Activated CD4-positive, alpha-beta memory T cell treated with anti-CD3 and anti-CD28 coated beads for 36 hours (primary cell): ENCODE results near the gene RIT2. TPM values are rescaled to one million over a fixed set of nuclear protein-coding genes. Genes with fewer than 3 reads are reported as not detected.

Experiments
- CTCF ChIA-PET: fragments of 350-600 bp; sonication (Branson Sonifier 250); formaldehyde crosslinking; loops from one replicate; lab custom pipeline; 2021; ENCODE audit warnings: antibody characterized with exemption, inconsistent platforms; lab: Charles Lee
- POLR2A ChIA-PET: fragments of 350-600 bp; sonication (Branson Sonifier 250); formaldehyde crosslinking; loops from one replicate; lab custom pipeline; 2021; ENCODE audit warnings: antibody characterized with exemption; lab: Charles Lee
- DNase-seq: peaks from one replicate; pipeline ENCODE4 v3.0.0-alpha.2; 2020
- H3K27ac Mint-ChIP-seq: one replicate; pipeline ENCODE4 v1.8.0; 2021; ENCODE audit warnings: mixed read lengths
- H3K27me3 Mint-ChIP-seq: one replicate; pipeline ENCODE4 v1.8.0; 2021; ENCODE audit warnings: mixed read lengths
- H3K36me3 Mint-ChIP-seq: one replicate; pipeline ENCODE4 v1.8.0; 2021; ENCODE audit warnings: mixed read lengths
- H3K4me1 Mint-ChIP-seq: one replicate; pipeline ENCODE4 v1.8.0; 2021; ENCODE audit warnings: low read depth, mixed read lengths
- H3K4me3 Mint-ChIP-seq: one replicate; pipeline ENCODE4 v1.8.0; 2021; ENCODE audit warnings: mild to moderate bottlenecking, mixed read lengths
- H3K9me3 Mint-ChIP-seq: one replicate; pipeline ENCODE4 v1.8.0; 2021; ENCODE audit warnings: mixed read lengths
- intact Hi-C: fragments of 100-400 bp; cut with micrococcal nuclease; formaldehyde crosslinking; loops from one replicate; pipeline ENCODE4 v1.15.1; 2023
- total RNA-seq, 2 experiments: library from RNA; stranded (reverse); gene quantifications; one replicate each; pipeline ENCODE4 v1.2.3, GENCODE V29; 2021

RIT2 gene
- total RNA-seq = not detected

DNA sequence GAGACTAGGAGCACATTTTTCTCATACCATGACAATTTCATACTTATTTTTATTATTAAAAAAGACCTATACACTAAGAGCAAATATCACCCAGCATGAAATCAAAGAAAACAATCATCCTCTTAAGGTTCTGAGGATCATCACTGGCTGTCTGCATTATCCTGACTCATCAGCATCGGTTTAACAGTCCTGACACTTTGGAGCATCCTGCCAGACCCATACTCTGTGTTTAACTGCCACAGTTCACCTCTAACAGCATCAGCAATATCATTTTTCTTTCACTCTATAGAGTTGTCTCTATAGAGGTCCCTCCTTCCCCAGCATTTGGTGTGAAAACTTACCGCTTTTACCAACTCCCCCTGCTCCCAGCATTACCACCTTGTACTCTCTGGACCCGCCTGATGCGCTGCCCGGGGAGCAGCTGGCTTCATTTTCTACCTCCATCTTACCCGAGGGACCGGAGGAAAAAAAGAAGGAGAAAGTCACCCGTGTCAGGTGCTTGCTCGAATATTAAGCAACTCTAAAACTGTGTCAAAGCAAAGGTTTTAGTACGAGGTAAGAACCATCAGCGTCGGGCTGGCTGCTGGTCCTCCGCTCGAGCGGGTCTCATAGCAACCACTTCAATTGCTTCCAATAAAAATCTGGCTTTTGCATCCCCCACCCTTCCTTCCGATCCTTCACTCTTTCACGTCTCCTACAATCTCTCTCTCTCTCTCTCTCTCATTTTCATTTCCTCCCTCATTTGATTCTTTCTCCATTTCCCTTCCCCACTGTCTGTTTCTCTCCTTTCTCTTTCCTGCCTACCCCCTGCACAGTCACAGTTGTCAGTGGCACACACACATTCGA, at the start of gene RIT2:
Gene RIT2 (minus strand): TSS at position 610 of the 846 bp plus-strand sequence.
- no peaks in the 10 kb centered on the region for H3K36me3 Mint-ChIP-seq
- no peaks in the 10 kb centered on the region for H3K27me3 Mint-ChIP-seq
- CTCF ChIA-PET = no interaction called here
- H3K4me1 Mint-ChIP-seq = no peaks in the 10 kb centered on the region
- H3K9me3 Mint-ChIP-seq = peaks cover 3% of the 10 kb centered on the region
- POLR2A ChIA-PET = no interaction called here
- intact Hi-C loops = no loop called here
- no peak within 1 kb of the TSS for H3K27ac Mint-ChIP-seq
- DNase-seq = no peak
- no peak within 1 kb of the TSS for H3K4me3 Mint-ChIP-seq

- Mint-ChIP-seq H3K9me3 (peaks cover 19% of the 10 kb centered on the region), H3K36me3 (no peaks in the 10 kb centered on the region), H3K27ac (no peak overlapping the region), H3K4me1 (no peaks in the 10 kb centered on the region), H3K4me3 (no peak overlapping the region), H3K27me3 (no peaks in the 10 kb centered on the region)
- ChIA-PET POLR2A (no interaction called here), CTCF (interaction anchor here (0.7 kb wide), 1 partner anchor 49 kb away, joined by 3 read pairs; no protein-coding TSS in a partner anchor)
- intact Hi-C loops = no loop called here
- no peak for DNase-seq
Measured at GRCh38 chr18:43161528-43161927, 46.0 kb upstream of the RIT2 start.

DNA sequence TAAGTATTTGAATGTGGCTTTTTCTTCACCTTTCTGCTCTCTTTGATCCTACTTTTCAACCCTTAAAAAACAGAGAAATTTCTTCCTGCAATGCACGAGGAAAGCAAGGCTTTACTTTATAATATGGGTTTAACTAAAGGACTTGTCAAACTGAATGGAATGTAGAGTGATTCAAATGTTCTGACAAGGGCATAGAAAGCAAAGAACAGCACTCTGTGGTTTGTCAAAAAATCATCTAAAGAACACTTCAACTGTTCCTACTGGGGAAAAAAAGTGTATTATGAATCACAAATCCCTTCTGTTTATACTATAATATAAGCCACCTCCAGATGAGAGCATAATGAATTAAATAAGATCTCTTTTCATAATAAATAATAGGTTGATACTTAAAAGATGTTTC, 45.0 kb upstream of the RIT2 start:
- Mint-ChIP-seq H3K36me3 (no peaks in the 10 kb centered on the region), H3K4me3 (no peak overlapping the region), H3K9me3 (peaks cover 13% of the 10 kb centered on the region), H3K27me3 (no peaks in the 10 kb centered on the region), H3K27ac (no peak overlapping the region), H3K4me1 (no peaks in the 10 kb centered on the region)
- CTCF ChIA-PET = no interaction called here
- POLR2A ChIA-PET = no interaction called here
- intact Hi-C loops = no loop called here
- DNase-seq = no peak

DNA sequence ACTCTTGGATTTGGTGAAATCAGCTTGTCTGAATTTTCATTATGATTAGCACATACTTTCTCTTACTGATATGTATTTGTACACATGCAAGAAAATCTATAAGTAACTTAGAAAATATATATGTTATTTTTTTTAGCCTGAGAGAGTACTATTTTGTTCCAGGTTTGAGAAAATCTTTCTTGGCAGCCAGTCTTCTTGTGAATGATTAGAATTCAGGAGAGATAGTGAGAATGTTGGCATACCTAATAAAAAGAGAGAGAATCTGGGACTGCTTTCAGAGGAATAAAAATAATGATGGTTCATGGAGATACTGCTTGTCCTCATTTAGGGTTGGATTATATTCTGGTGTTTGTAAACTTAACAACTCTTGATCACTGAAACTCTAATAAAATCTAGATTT, 44.4 kb upstream of the RIT2 start:
- intact Hi-C loops = no loop called here
- Mint-ChIP-seq H3K9me3 (peaks cover 12% of the 10 kb centered on the region), H3K27ac (no peak overlapping the region), H3K4me1 (no peaks in the 10 kb centered on the region), H3K4me3 (no peak overlapping the region), H3K36me3 (no peaks in the 10 kb centered on the region), H3K27me3 (no peaks in the 10 kb centered on the region)
- ChIA-PET CTCF (no interaction called here), POLR2A (no interaction called here)
- no peak for DNase-seq

DNA sequence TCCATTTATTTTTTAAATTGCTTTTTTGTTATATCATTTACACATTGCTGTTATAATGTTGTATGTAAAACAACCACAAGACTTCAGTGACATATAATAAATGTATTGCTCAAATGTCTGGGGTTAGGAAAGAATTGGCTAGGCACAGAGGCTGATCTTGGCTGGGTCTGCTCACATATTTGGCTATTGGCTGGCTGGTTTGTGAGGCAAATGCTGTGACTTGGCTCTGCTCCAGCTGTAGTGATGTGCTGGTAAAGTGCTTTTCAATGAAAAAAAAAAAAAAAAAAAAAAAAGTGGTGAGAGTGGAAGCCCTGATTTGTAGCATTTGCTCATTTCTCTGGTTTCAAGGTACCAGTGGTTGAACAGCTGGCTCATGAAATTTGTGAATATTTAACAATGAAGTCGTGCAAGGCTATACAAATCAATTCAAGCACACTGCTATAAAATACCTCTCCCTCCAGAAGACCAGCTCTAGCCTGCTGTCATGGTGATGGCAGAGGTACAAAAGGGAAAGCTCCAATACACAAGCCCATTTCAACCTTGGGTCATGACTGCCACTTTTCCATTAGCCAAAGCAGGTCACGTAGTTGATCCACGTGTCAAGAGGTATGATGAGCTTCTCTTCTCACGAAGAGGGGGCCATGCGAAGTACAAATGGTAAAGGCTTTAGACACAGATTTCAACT, 43.7 kb upstream of the RIT2 start:
- H3K4me1 Mint-ChIP-seq = no peaks in the 10 kb centered on the region
- intact Hi-C loops = no loop called here
- no peaks in the 10 kb centered on the region for H3K27me3 Mint-ChIP-seq
- H3K36me3 Mint-ChIP-seq = no peaks in the 10 kb centered on the region
- ChIA-PET POLR2A (no interaction called here), CTCF (no interaction called here)
- H3K27ac Mint-ChIP-seq = no peak overlapping the region
- no peak for DNase-seq
- no peak overlapping the region for H3K4me3 Mint-ChIP-seq
- peaks cover 11% of the 10 kb centered on the region for H3K9me3 Mint-ChIP-seq

DNA sequence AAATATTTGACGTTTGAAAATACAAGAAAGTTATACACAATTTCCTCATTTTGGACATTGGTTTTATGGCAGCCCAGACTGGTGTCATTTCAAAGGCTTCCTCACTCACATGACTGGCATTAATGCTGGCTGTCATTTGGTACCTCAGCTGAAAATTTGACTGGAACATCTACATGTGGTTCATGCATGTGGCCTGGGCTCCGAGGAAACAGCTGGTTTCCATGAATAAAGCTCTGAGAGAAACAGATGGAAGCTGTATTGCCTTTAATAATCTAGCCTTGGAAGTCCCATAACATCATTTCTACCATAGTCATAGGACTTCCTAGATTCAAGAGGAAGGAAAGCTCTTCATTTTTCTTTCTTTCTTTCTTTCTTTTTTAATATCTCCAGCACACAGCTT, 42.9 kb upstream of the RIT2 start:
- POLR2A ChIA-PET = no interaction called here
- H3K4me3 Mint-ChIP-seq = no peak overlapping the region
- no peaks in the 10 kb centered on the region for H3K36me3 Mint-ChIP-seq
- no peak for DNase-seq
- no peak overlapping the region for H3K27ac Mint-ChIP-seq
- peaks cover 7% of the 10 kb centered on the region for H3K9me3 Mint-ChIP-seq
- intact Hi-C loops = no loop called here
- no peaks in the 10 kb centered on the region for H3K27me3 Mint-ChIP-seq
- CTCF ChIA-PET = no interaction called here
- no peaks in the 10 kb centered on the region for H3K4me1 Mint-ChIP-seq

DNA sequence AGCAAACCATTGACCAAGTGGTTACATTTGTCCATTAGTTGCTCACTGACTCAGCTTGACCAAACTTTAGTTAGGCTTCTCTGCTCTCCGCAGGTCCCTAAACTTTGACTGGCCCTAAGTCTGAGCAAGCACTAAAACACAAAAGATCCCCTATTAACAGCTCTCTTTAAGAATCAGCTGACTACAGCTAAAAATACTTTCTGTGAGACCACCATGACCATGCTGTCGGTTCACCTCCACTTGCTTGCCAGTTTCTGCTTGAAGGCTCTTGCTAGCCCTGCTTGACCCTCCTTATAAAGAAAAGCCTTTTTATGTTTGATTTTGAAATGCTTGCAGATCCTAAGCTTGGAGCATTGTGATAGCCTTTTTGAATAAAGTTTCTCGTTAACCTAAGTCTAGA, 40.4 kb upstream of the RIT2 start:
- no peaks in the 10 kb centered on the region for H3K4me1 Mint-ChIP-seq
- DNase-seq = no peak
- ChIA-PET POLR2A (no interaction called here), CTCF (no interaction called here)
- no peak overlapping the region for H3K4me3 Mint-ChIP-seq
- intact Hi-C loops = no loop called here
- H3K9me3 Mint-ChIP-seq = peaks cover 7% of the 10 kb centered on the region
- no peaks in the 10 kb centered on the region for H3K27me3 Mint-ChIP-seq
- no peak overlapping the region for H3K27ac Mint-ChIP-seq
- H3K36me3 Mint-ChIP-seq = no peaks in the 10 kb centered on the region

- POLR2A ChIA-PET = no interaction called here
Measured at GRCh38 chr18:43148231-43148630, 32.7 kb upstream of the RIT2 start.

DNA sequence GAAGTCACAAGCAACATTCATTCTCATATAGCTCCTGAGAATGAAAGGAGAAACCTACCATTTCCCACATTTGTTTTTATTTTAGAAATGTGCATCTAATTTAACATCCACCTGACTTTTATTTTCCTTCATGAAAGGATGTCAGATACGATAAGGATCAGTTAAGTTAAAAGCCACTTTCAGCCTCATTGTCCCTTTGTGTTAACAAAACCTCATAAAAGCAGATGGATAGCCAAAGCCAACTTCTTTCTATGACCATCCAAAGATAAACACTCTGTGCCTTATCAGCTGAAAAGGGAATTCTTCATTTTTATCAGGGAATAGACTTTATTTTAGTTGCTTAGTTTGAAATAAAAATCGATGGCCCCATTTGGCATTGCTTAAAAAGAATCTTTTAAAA, 25.7 kb upstream of the RIT2 start:
- DNase-seq = no peak
- H3K36me3 Mint-ChIP-seq = no peaks in the 10 kb centered on the region
- H3K9me3 Mint-ChIP-seq = peaks cover 15% of the 10 kb centered on the region
- no peak overlapping the region for H3K4me3 Mint-ChIP-seq
- no peaks in the 10 kb centered on the region for H3K27me3 Mint-ChIP-seq
- CTCF ChIA-PET = no interaction called here
- H3K4me1 Mint-ChIP-seq = no peaks in the 10 kb centered on the region
- POLR2A ChIA-PET = no interaction called here
- no peak overlapping the region for H3K27ac Mint-ChIP-seq
- intact Hi-C loops = no loop called here

More at GRCh38 chr18:43148231-43148630, 32.7 kb upstream of the RIT2 start:
- Mint-ChIP-seq H3K4me3 (no peak overlapping the region), H3K4me1 (no peaks in the 10 kb centered on the region), H3K36me3 (no peaks in the 10 kb centered on the region), H3K9me3 (peaks cover 11% of the 10 kb centered on the region), H3K27ac (no peak overlapping the region), H3K27me3 (no peaks in the 10 kb centered on the region)
- CTCF ChIA-PET = no interaction called here
- no peak for DNase-seq
- intact Hi-C loops = no loop called here

- intact Hi-C loops = no loop called here
- ChIA-PET POLR2A (no interaction called here), CTCF (no interaction called here)
- H3K36me3 Mint-ChIP-seq = no peaks in the 10 kb centered on the region
- no peak overlapping the region for H3K27ac Mint-ChIP-seq
- H3K4me3 Mint-ChIP-seq = no peak overlapping the region
- H3K4me1 Mint-ChIP-seq = no peaks in the 10 kb centered on the region
- H3K27me3 Mint-ChIP-seq = no peaks in the 10 kb centered on the region
- H3K9me3 Mint-ChIP-seq = peaks cover 26% of the 10 kb centered on the region
- DNase-seq = no peak
Measured at GRCh38 chr18:43139288-43139946, 23.9 kb upstream of the RIT2 start.

DNA sequence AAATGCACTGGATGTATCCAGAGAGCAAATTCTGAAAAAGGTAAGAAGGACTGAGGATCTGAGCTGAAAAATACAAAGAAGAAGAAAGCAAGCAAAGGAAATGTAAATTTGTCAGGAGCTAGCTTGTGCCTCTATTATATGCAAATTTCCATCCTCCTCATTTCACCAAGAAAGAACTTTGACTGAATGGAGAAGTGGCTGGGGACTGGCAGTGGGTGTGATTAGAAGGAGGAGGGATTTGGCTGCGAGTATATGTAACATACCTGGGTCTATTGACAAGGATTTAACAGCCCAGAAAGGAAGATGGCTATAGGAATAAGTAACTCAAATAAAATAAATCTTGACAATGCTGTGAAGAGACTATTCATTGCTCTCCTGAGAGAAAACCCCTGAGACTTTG, 19.4 kb upstream of the RIT2 start:
- H3K27ac Mint-ChIP-seq = no peak overlapping the region
- H3K27me3 Mint-ChIP-seq = no peaks in the 10 kb centered on the region
- intact Hi-C loops = no loop called here
- H3K4me3 Mint-ChIP-seq = no peak overlapping the region
- DNase-seq = no peak
- no peaks in the 10 kb centered on the region for H3K36me3 Mint-ChIP-seq
- peaks cover 19% of the 10 kb centered on the region for H3K9me3 Mint-ChIP-seq
- H3K4me1 Mint-ChIP-seq = no peaks in the 10 kb centered on the region
- ChIA-PET POLR2A (no interaction called here), CTCF (no interaction called here)

DNA sequence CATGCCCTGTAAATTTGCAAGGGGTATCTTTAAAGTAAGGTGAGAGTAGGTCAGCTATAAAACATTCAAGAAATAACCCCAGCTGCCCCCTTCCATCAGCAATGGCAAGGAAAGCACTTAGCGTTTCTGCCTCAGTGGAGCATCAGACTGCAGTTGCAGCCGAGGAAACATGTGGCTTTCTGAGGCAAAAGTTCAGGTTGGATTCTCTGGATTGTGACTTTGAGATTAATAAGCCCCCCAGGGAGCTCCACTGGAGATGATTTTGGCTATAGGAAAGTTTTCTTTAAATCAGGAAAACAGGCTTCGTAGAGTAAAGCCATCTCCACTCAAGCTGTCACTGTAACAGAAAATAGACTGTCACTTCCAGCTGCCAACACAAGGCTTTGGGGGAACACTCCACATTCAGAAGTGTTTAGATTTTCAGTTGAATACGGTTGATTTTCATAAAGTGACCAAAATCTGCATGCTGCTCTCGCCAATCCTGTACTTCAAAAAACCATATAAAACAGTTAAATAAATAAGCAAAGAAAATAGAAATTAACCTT, 15.3 kb upstream of the RIT2 start:
- ChIA-PET POLR2A (no interaction called here), CTCF (no interaction called here)
- intact Hi-C loops = no loop called here
- Mint-ChIP-seq H3K27ac (no peak overlapping the region), H3K4me1 (no peaks in the 10 kb centered on the region), H3K4me3 (no peak overlapping the region), H3K27me3 (no peaks in the 10 kb centered on the region), H3K9me3 (peaks cover 18% of the 10 kb centered on the region), H3K36me3 (no peaks in the 10 kb centered on the region)
- DNase-seq = no peak
